GM12878 (cell line): ENCODE measurements around the gene DSTYK. TPM values are rescaled to one million over a fixed set of nuclear protein-coding genes. Genes with fewer than 3 reads are reported as not detected.

Experiments
- ATAC-seq: fragments of 200-7000 bp; cut with Tn5 transposase; 3 replicates; pipeline ENCODE4 v1.9.1; 2020; ENCODE audit warnings: mild to moderate bottlenecking, moderate library complexity
- BruUV-seq: library from RNA; stranded (reverse); fragments of 400-500 nt; replicated peaks from 2 replicates; lab custom pipeline; 2021; lab: Mats Ljungman, UMichigan
- CTCF ChIA-PET: fragments of 300-600 bp; sonication (Branson Sonifier 250); formaldehyde crosslinking; extraction: SDS; loops from one replicate; lab custom pipeline; 2021; ENCODE audit warnings: inconsistent platforms; lab: Yijun Ruan, JAX
- POLR2A ChIA-PET: fragments of 350-600 bp; formaldehyde crosslinking; extraction: SDS; loops from one replicate; lab custom pipeline; 2021; ENCODE audit warnings: inconsistent platforms; lab: Charles Lee
- RAD21 ChIA-PET: fragments of 300-600 bp; sonication (Branson Sonifier 250); formaldehyde crosslinking; loops from one replicate; lab custom pipeline; 2023; ENCODE audit warnings: antibody characterized with exemption; ENCODE audit not compliant: unreplicated experiment; lab: Charles Lee
- SMC1A ChIA-PET: fragments of 300-600 bp; sonication (Branson Sonifier 250); formaldehyde crosslinking; loops from one replicate; lab custom pipeline; 2023; ENCODE audit not compliant: unreplicated experiment, uncharacterized antibody; lab: Charles Lee
- DNase-seq: peaks from one replicate; pipeline ENCODE4 v3.0.0-alpha.2; 2011; ENCODE audit warnings: low read depth, low spot score
- FAIRE-seq: peaks from 3 replicates; lab custom pipeline; 2011; peaks lifted over from hg19 to GRCh38; lab: Jason Lieb, UNC
- H2AFZ ChIP-seq: 2 replicates; pipeline ENCODE4 v1.6.0; 2011; ENCODE audit warnings: low read depth, low read length, control low read depth; ENCODE audit not compliant: control insufficient read depth
- H3K27ac ChIP-seq: 2 replicates; pipeline ENCODE4 v1.5.1; 2011; ENCODE audit warnings: control low read depth; ENCODE audit not compliant: control insufficient read depth, insufficient read depth
- H3K27me3 ChIP-seq, 2 experiments: replicated peaks in 1 of 2; 2 replicates each; pipeline versions ENCODE4 v1.6.0 to v1.6.1; 2011; ENCODE audit warnings: low read length in 1 of 2; ENCODE audit not compliant: control insufficient read depth in 2 of 2, insufficient read depth in 2 of 2
- H3K36me3 ChIP-seq, 2 experiments: 2 replicates each; pipeline ENCODE4 v1.5.1; 2011; ENCODE audit warnings: low read length in 1 of 2; ENCODE audit not compliant: control insufficient read depth in 2 of 2, insufficient read depth in 2 of 2
- H3K4me1 ChIP-seq: 2 replicates; pipeline ENCODE4 v1.6.1; 2011; ENCODE audit warnings: mild to moderate bottlenecking, low read length, moderate library complexity, mixed read lengths; ENCODE audit not compliant: control insufficient read depth, insufficient read depth
- H3K4me2 ChIP-seq: 2 replicates; pipeline ENCODE4 v1.6.0; 2011; ENCODE audit warnings: control low read depth; ENCODE audit not compliant: control insufficient read depth, insufficient read depth
- H3K4me3 ChIP-seq: fragments of 200-600 bp; sonication (generic); 2 replicates; pipeline ENCODE4 v1.5.1; 2016
- H3K79me2 ChIP-seq: 2 replicates; pipeline ENCODE4 v1.6.0; 2011; ENCODE audit warnings: low read length; ENCODE audit not compliant: control insufficient read depth, insufficient read depth
- H3K9ac ChIP-seq: 2 replicates; pipeline ENCODE4 v1.8.0; 2011; ENCODE audit warnings: low read length, control low read depth, mixed read lengths; ENCODE audit not compliant: control insufficient read depth, insufficient read depth
- H3K9me3 ChIP-seq: replicated peaks from 3 replicates; pipeline ENCODE4 v1.5.1; 2011; ENCODE audit warnings: mild to moderate bottlenecking, low read length; ENCODE audit not compliant: control insufficient read depth, insufficient read depth
- H4K20me1 ChIP-seq: 2 replicates; pipeline ENCODE4 v1.6.0; 2011; ENCODE audit not compliant: control insufficient read depth, insufficient read depth
- ASH2L ChIP-seq: fragments of 300-600, 200-600 bp; sonication (generic); IDR thresholded peaks from 2 replicates; pipeline ENCODE4 v1.6.1; 2017; ENCODE audit warnings: low read depth, mild to moderate bottlenecking, borderline replicate concordance
- CBFB ChIP-seq: IDR thresholded peaks from 2 replicates; pipeline ENCODE4 v1.6.1; 2016; ENCODE audit warnings: antibody characterized with exemption, low read depth
- CEBPB ChIP-seq, 2 experiments: fragments of 150-350 bp in 1 of 2; IDR thresholded peaks; 2 replicates each; pipeline ENCODE4 v1.6.1; 2012 to 2014; ENCODE audit warnings: low read depth in 2 of 2, low read length in 2 of 2, borderline replicate concordance in 1 of 2, inconsistent platforms in 1 of 2
- FOXK2 ChIP-seq: fragments of 450-650 bp; IDR thresholded peaks from 2 replicates; pipeline ENCODE4 v1.6.1; 2017; ENCODE audit warnings: mild to moderate bottlenecking, moderate library complexity
- GABPA ChIP-seq: IDR thresholded peaks from 2 replicates; pipeline ENCODE4 v1.6.1; 2014; ENCODE audit warnings: antibody characterized with exemption, low read depth, mild to moderate bottlenecking, inconsistent platforms
- IKZF1 ChIP-seq: fragments of 450-650 bp; conservative IDR thresholded peaks from 2 replicates; pipeline ENCODE4 v1.6.1; 2017; ENCODE audit warnings: antibody characterized with exemption, mild to moderate bottlenecking
- SIN3A ChIP-seq: IDR thresholded peaks from 2 replicates; pipeline ENCODE4 v1.6.1; 2012; ENCODE audit warnings: low read depth, low read length, improper control_type of control experiment
- SP1 ChIP-seq: IDR thresholded peaks from one replicate; pipeline ENCODE4 v1.6.1; 2011; ENCODE audit warnings: low read depth, low read length
- SRF ChIP-seq, 2 experiments: IDR thresholded peaks; 2 replicates each; pipeline ENCODE4 v1.6.1; 2011; ENCODE audit warnings: low read depth in 2 of 2, low read length in 2 of 2, mild to moderate bottlenecking in 1 of 2, moderate library complexity in 1 of 2
- SUZ12 ChIP-seq: fragments of 200-600 bp; sonication (generic); IDR thresholded peaks from one replicate; pipeline ENCODE4 v1.6.1; 2018; ENCODE audit warnings: antibody characterized with exemption, mild to moderate bottlenecking; ENCODE audit not compliant: unreplicated experiment
- TARDBP ChIP-seq: IDR thresholded peaks from 2 replicates; pipeline ENCODE4 v1.6.1; 2016; ENCODE audit warnings: borderline replicate concordance
- TBL1XR1 ChIP-seq: IDR thresholded peaks from 2 replicates; pipeline ENCODE4 v1.6.1; 2012; ENCODE audit warnings: low read depth, low read length, improper control_type of control experiment
- WGBS: methylation state at CpG from one replicate; pipeline ENCODE4 v1.1.6; 2016; ENCODE audit warnings: low lambda C conversion rate; ENCODE audit not compliant: insufficient replicate concordance, insufficient coverage; ENCODE audit errors: missing lambda C conversion rate; 5-methylcytosine and 5-hydroxymethylcytosine counted together
- in situ Hi-C: fragments of 300-500 bp; cut with MboI; formaldehyde crosslinking; loops from 9 replicates; pipeline ENCODE4 v1.14.3; 2018; ENCODE audit warnings: mixed read lengths
- intact Hi-C: fragments of 100-400 bp; cut with micrococcal nuclease; formaldehyde crosslinking; loops from one replicate; pipeline ENCODE4 v1.14.2; 2022; ENCODE audit not compliant: unreplicated experiment
- polyA plus RNA-seq, 11 experiments: library from polyadenylated mRNA; depleted of rRNA in 4 of 11; unstranded in 6 of 11; stranded (reverse) in 5 of 11; fragments of >200 nt; fragmentation: Nextera tagmentation in 4 of 11; fragmentation: Illumina TruSeq in 1 of 11; extraction: Ambion mirVana in 4 of 11; extraction: Trizol in 1 of 11; gene quantifications; 1 replicate in 1 of 11; 2 replicates in 10 of 11; pipeline versions ENCODE4 v1.2.1 to v1.2.3, GENCODE V29; 2011 to 2016; ENCODE audit warnings: inconsistent platforms in 2 of 11, missing spikeins in 2 of 11, low read depth in 1 of 11
- total RNA-seq, 4 experiments: library from RNA; depleted of rRNA in 3 of 4; stranded (reverse); fragments of >200 nt in 3 of 4; fragmentation: Illumina TruSeq in 1 of 4; extraction: Trizol in 1 of 4; gene quantifications; 2 replicates each; pipeline versions ENCODE4 v1.2.1 to v1.2.3, GENCODE V29; 2013 to 2021
- TF ChIP-seq, protein P1 (sequence below): fragments of 450-650 bp; IDR thresholded peaks from 2 replicates; pipeline ENCODE4 v1.6.1; 2017; ENCODE audit warnings: mild to moderate bottlenecking, moderate library complexity
- TF ChIP-seq, protein P2 (sequence below): fragments of 450-650 bp; IDR thresholded peaks from 2 replicates; pipeline ENCODE4 v1.6.1; 2018; ENCODE audit warnings: mild to moderate bottlenecking, low read depth, moderate library complexity; ENCODE audit not compliant: partially characterized antibody
- TF ChIP-seq, protein P3 (sequence below): fragments of 450-650 bp; IDR thresholded peaks from 2 replicates; pipeline ENCODE4 v1.6.1; 2018; ENCODE audit warnings: borderline replicate concordance, mild to moderate bottlenecking; ENCODE audit not compliant: partially characterized antibody

DSTYK gene
- total and polyA plus RNA-seq, 10 of the 15 experiments (the other 5 are each of a cell fraction or from before 2014, with no cell fraction given), result 2.7 to 5.5 (median 3.6) TPM

DNA sequence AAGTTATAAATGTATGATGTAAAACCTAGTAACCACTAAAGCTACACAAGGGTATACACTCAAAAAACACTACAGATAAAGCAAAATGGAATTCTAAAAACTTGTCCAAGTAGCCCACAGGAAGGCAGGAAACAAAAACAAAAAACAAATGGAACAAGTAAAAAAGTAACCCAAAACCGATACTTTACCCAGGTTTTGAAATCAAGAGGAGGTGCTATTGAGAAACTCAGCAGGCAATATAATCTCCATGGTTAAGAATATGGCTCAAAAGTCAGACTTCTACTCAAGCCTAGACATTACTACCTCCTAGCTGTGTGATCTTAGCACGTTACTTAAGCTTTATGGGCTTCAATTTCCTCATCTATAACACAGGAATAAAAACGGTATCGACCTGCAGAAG, 103.0 kb downstream of the DSTYK start (continued):
- TF ChIP-seq TBL1XR1 (no peak), FOXK2 (no peak), IKZF1 (no peak), CBFB (no peak), SUZ12 (no peak)
- TF ChIP-seq, protein P1, sequence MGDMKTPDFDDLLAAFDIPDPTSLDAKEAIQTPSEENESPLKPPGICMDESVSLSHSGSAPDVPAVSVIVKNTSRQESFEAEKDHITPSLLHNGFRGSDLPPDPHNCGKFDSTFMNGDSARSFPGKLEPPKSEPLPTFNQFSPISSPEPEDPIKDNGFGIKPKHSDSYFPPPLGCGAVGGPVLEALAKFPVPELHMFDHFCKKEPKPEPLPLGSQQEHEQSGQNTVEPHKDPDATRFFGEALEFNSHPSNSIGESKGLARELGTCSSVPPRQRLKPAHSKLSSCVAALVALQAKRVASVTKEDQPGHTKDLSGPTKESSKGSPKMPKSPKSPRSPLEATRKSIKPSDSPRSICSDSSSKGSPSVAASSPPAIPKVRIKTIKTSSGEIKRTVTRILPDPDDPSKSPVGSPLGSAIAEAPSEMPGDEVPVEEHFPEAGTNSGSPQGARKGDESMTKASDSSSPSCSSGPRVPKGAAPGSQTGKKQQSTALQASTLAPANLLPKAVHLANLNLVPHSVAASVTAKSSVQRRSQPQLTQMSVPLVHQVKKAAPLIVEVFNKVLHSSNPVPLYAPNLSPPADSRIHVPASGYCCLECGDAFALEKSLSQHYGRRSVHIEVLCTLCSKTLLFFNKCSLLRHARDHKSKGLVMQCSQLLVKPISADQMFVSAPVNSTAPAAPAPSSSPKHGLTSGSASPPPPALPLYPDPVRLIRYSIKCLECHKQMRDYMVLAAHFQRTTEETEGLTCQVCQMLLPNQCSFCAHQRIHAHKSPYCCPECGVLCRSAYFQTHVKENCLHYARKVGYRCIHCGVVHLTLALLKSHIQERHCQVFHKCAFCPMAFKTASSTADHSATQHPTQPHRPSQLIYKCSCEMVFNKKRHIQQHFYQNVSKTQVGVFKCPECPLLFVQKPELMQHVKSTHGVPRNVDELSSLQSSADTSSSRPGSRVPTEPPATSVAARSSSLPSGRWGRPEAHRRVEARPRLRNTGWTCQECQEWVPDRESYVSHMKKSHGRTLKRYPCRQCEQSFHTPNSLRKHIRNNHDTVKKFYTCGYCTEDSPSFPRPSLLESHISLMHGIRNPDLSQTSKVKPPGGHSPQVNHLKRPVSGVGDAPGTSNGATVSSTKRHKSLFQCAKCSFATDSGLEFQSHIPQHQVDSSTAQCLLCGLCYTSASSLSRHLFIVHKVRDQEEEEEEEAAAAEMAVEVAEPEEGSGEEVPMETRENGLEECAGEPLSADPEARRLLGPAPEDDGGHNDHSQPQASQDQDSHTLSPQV, result no peak

DNA sequence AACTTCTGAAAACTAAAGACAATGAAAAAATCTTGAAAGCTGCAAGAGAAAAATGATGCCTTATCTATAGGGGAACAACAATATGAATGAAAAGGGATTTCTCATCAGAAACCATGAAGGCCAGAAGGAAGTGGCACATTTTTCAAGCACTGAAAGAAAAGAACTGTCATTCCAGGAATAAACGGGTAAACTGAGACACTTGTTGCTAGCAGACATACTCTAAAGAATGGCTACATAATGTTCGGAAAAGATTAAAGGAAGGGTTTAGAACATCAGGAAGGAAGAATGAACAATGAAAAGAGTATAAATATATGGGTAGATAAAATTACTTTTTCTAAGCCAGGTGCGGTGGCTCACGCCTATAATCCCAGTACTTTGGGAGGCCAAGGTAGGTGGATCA, 104.2 kb downstream of the DSTYK start:
- Histone ChIP-seq H3K79me2 (no peaks in the 10 kb centered on the region), H3K9ac (no peak overlapping the region), H3K4me1 (no peaks in the 10 kb centered on the region), H4K20me1 (no peaks in the 10 kb centered on the region), H3K4me3 (no peak overlapping the region), H3K9me3 (no peaks in the 10 kb centered on the region), H3K4me2 (no peak overlapping the region), H3K27ac (no peak overlapping the region), H3K27me3 (no peaks in the 10 kb centered on the region), H2AFZ (no peak overlapping the region), H3K36me3 (peaks cover 0 to 7% of the 10 kb centered on the region in 2 experiments)
- RAD21 ChIA-PET, result no interaction called here
- SMC1A ChIA-PET, result no interaction called here
- CTCF ChIA-PET, result interaction anchor here (2.2 kb wide), 1 partner anchor 15 kb away, joined by 10 read pairs; the partner anchor contains the start of gene RBBP5
- DNase-seq (no peak), ATAC-seq (no peak), FAIRE-seq (no peak)
- POLR2A ChIA-PET, result interaction anchor here (0.7 kb wide), 1 partner anchor 12 kb away, joined by 3 read pairs; no protein-coding TSS in a partner anchor
- no TSS peak for BruUV-seq
- 98% methylated on average over 4 of the region's 4 CpGs for WGBS
- intact Hi-C loops, result no loop called here
- in situ Hi-C loops, result no loop called here
- TF ChIP-seq SRF (IDR thresholded peaks at IDR 0.05; ENCODE audit: low read depth in 2 of 2, low read length in 2 of 2) (no peak), ASH2L (no peak), GABPA (no peak), SP1 (no peak), SIN3A (no peak), TARDBP (no peak), CEBPB (IDR thresholded peaks at IDR 0.05; ENCODE audit: borderline replicate concordance in 1 of 2, low read depth in 2 of 2, low read length in 2 of 2) (no peak)
- TF ChIP-seq, protein P2, sequence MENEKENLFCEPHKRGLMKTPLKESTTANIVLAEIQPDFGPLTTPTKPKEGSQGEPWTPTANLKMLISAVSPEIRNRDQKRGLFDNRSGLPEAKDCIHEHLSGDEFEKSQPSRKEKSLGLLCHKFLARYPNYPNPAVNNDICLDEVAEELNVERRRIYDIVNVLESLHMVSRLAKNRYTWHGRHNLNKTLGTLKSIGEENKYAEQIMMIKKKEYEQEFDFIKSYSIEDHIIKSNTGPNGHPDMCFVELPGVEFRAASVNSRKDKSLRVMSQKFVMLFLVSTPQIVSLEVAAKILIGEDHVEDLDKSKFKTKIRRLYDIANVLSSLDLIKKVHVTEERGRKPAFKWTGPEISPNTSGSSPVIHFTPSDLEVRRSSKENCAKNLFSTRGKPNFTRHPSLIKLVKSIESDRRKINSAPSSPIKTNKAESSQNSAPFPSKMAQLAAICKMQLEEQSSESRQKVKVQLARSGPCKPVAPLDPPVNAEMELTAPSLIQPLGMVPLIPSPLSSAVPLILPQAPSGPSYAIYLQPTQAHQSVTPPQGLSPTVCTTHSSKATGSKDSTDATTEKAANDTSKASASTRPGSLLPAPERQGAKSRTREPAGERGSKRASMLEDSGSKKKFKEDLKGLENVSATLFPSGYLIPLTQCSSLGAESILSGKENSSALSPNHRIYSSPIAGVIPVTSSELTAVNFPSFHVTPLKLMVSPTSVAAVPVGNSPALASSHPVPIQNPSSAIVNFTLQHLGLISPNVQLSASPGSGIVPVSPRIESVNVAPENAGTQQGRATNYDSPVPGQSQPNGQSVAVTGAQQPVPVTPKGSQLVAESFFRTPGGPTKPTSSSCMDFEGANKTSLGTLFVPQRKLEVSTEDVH, result no peak
- TF ChIP-seq, protein P3, sequence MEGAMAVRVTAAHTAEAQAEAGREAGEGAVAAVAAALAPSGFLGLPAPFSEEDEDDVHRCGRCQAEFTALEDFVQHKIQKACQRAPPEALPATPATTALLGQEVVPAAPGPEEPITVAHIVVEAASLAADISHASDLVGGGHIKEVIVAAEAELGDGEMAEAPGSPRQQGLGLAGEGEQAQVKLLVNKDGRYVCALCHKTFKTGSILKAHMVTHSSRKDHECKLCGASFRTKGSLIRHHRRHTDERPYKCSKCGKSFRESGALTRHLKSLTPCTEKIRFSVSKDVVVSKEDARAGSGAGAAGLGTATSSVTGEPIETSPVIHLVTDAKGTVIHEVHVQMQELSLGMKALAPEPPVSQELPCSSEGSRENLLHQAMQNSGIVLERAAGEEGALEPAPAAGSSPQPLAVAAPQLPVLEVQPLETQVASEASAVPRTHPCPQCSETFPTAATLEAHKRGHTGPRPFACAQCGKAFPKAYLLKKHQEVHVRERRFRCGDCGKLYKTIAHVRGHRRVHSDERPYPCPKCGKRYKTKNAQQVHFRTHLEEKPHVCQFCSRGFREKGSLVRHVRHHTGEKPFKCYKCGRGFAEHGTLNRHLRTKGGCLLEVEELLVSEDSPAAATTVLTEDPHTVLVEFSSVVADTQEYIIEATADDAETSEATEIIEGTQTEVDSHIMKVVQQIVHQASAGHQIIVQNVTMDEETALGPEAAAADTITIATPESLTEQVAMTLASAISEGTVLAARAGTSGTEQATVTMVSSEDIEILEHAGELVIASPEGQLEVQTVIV, result no peak
